Measurements from ENCODE around the gene ANKRD33.

Gene ANKRD33

DNA sequence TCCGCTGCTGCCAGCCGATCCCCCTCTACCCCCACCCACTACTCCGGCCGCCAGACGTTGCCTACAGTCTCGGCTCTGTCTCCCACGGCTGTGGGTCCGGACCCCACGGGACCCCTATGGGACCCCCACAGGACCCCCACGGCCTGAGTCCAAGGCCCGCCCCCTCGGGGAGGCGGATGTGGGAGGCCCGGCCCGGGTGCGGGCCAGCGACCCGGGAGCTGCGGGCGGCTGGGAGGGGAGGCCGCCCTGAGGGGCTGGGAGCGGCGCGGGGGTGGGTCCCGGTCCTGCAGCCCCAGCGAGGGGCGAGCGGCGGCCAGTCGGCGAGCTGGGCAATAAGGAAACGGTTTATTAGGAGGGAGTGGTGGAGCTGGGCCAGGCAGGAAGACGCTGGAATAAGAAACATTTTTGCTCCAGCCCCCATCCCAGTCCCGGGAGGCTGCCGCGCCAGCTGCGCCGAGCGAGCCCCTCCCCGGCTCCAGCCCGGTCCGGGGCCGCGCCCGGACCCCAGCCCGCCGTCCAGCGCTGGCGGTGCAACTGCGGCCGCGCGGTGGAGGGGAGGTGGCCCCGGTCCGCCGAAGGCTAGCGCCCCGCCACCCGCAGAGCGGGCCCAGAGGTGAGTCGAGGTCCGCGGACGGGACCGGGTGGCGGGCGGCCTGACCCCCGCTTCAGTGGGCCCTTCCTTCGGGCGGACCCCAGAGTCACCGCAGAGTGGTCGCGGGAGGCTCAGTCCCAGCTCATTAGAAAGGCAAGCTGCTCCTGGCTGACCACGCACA, 19.4 kb downstream of the ANKRD33 start, which contains the start of gene ACVRL1:
TSS of gene ACVRL1 (plus strand) at position 422 of the 773 bp plus-strand sequence. CDS start 4,971 bp downstream, outside the sequence.
- TF ChIP-seq, protein P1, sequence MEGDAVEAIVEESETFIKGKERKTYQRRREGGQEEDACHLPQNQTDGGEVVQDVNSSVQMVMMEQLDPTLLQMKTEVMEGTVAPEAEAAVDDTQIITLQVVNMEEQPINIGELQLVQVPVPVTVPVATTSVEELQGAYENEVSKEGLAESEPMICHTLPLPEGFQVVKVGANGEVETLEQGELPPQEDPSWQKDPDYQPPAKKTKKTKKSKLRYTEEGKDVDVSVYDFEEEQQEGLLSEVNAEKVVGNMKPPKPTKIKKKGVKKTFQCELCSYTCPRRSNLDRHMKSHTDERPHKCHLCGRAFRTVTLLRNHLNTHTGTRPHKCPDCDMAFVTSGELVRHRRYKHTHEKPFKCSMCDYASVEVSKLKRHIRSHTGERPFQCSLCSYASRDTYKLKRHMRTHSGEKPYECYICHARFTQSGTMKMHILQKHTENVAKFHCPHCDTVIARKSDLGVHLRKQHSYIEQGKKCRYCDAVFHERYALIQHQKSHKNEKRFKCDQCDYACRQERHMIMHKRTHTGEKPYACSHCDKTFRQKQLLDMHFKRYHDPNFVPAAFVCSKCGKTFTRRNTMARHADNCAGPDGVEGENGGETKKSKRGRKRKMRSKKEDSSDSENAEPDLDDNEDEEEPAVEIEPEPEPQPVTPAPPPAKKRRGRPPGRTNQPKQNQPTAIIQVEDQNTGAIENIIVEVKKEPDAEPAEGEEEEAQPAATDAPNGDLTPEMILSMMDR (IDR thresholded peaks at IDR 0.05; ENCODE audit: borderline replicate concordance, control extremely low read depth, extremely low read depth, insufficient read depth, missing control alignments): no peak
- no peak for DNase-seq (ENCODE audit: low spot score)
- in situ Hi-C loops (cut with MboI; ENCODE audit: low sequenced_read_pairs, unreplicated experiment): no loop called here

DNA sequence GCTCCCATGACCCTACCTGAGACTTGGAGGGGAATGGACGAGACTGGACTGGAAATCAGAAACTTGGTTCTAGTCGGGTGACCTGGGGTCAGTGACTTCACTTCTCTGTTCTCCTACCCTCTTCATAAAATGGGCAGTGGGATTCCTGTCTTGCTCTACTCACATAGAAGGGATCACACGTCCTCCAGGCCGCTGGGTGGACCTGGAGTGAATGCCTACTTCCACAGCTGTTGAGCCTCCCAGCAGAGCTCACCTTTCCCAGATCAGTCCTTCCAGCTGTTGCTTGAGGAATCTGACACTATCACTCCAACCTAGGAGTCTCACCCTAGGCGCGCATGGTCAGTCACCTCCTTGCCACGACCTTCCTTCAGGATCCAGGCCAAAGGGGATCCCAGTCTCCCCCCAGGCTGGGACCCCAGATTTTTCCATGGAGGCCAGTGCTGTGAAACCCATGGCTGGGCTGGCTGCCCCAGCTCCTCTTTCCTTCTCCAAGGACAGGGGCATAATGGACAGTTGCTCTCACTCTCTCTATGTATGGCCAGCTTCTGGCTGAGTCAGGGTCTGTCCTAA, 20.0 kb downstream of the ANKRD33 start:
- in situ Hi-C loops (cut with MboI; ENCODE audit: low sequenced_read_pairs, unreplicated experiment): no loop called here
- DNase-seq (ENCODE audit: low spot score): no peak
- TF ChIP-seq, protein P1 (IDR thresholded peaks at IDR 0.05; ENCODE audit: borderline replicate concordance, control extremely low read depth, extremely low read depth, insufficient read depth, missing control alignments): no peak

DNA sequence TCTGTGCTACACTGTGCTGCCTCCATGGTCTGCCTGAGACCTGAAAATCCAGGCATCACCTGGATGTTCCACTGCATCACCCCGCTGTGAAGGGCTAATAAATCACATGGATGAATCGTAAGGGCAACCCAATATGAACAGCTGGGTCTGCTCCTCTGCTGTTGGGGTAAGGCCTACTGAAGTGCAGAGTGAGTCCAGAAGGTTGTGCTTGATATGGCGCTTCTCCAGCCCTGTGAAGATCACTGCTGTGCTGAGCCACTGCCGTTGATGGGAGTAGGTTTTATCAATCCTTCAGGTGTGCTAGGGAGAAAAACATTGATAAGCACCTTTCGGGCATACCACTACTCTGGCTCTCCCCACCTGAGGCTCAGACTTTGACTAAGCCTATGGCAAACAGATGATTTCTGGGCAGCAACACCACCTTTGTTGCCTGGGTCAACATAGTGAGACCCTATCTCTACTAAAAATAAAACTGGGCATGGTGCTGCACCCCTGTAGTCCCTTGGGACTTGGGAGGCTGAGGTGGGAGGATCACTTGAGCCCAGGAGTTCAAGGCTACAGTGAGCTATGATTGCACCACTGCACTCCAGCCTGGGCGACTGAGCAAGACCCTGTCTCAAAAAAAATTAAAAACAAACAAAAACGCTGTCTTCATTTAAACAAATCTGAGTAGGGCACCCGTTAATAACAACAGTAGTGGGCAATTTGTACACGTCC, 21.1 kb downstream of the ANKRD33 start:
- TF ChIP-seq, protein P1 (IDR thresholded peaks at IDR 0.05; ENCODE audit: borderline replicate concordance, control extremely low read depth, extremely low read depth, insufficient read depth, missing control alignments): no peak
- in situ Hi-C loops (cut with MboI; ENCODE audit: low sequenced_read_pairs, unreplicated experiment): no loop called here
- no peak for DNase-seq (ENCODE audit: low spot score)

DNA sequence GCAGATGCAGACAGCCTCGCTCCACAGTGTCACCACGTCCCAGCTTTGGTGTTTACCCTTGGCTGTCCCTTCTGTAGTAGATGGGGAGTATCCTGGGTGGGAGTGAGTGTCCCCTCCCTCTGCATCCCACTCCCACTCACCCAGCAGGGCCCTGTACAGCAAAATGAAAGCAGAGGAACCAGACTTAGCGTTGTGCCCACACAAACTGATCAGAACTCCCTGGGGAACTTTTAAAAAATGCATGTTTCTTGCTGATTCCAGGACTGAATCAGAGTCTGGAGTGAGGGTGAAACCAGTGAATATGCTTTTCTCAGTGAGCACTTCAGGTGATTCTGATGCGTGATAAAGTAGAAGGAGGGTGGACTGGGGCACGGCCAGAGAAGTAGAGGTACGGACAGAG, 22.3 kb downstream of the ANKRD33 start:
- no peak for DNase-seq (ENCODE audit: low spot score)
- in situ Hi-C loops (cut with MboI; ENCODE audit: low sequenced_read_pairs, unreplicated experiment): no loop called here
- TF ChIP-seq, protein P1 (IDR thresholded peaks at IDR 0.05; ENCODE audit: borderline replicate concordance, control extremely low read depth, extremely low read depth, insufficient read depth, missing control alignments): no peak

DNA sequence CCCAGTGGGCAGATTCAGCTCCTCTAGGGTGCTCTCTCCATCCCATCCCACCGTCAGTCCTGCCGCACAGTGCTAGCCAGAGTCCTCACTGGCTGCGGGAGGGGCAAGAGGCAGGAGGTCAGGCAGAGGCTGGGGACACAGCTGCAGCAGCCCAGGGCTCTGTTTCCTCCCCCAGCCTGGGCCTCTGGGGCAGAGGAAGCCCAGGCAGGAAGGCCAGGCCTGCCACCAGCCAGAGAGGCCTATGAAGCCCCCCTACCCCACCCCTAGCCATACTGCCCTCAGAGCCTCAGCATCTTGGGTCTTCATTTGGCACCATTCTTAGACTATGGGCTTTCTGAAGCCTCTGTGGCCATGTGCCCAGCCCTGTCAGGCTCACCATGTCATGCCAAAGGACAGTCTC, 22.8 kb downstream of the ANKRD33 start:
- in situ Hi-C loops (cut with MboI; ENCODE audit: low sequenced_read_pairs, unreplicated experiment): no loop called here
- TF ChIP-seq, protein P1 (IDR thresholded peaks at IDR 0.05; ENCODE audit: borderline replicate concordance, control extremely low read depth, extremely low read depth, insufficient read depth, missing control alignments): no peak
- DNase-seq (ENCODE audit: low spot score): no peak

DNA sequence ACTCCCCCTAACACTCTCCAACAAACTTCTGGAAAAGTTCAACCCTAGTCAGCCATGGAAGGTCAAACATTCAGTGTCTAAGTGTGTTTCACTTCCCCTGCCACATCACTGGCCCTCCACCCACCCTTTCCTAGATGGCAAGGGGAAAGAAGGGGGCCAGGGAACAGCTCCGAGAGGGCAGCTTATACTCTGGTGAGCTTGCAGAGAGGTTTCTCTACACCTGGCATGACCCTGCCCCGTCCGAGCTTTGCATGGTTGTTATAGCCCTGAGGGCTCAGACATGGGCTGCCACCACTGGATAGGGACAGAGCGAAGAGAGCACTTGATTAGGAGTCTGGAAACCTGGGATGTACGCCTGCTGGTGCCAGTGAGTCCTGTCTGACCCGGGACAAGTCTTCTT, 23.4 kb downstream of the ANKRD33 start:
- in situ Hi-C loops (cut with MboI; ENCODE audit: low sequenced_read_pairs, unreplicated experiment): no loop called here
- no peak for DNase-seq (ENCODE audit: low spot score)
- TF ChIP-seq, protein P1 (IDR thresholded peaks at IDR 0.05; ENCODE audit: borderline replicate concordance, control extremely low read depth, extremely low read depth, insufficient read depth, missing control alignments): no peak

Data from GM13976 (cell line).